ENCODE measurements around the gene LRP2. TPM values are rescaled to one million over a fixed set of nuclear protein-coding genes. Genes with fewer than 3 reads are reported as not detected.

The LRP2 gene
- total RNA-seq, 2 experiments from 2014 or later, result 0.25 to 0.62 TPM

GRCh38 chr2:169172914-169173313 lies 189.4 kb downstream of the LRP2 start:
- H3K27ac Mint-ChIP-seq, result no peak overlapping the region
- no peaks in the 10 kb centered on the region for H3K4me1 Mint-ChIP-seq (ENCODE audit: low read depth)
- no peak overlapping the region for H3K4me3 Mint-ChIP-seq
- peaks cover 25% of the 10 kb centered on the region for H3K27me3 Mint-ChIP-seq (ENCODE audit: low read depth)
- no peaks in the 10 kb centered on the region for H3K9me3 Mint-ChIP-seq
- intact Hi-C loops (cut with micrococcal nuclease), result no loop called here
- H3K36me3 Mint-ChIP-seq (ENCODE audit: low read depth), result no peaks in the 10 kb centered on the region
- CTCF ChIA-PET, result no interaction called here
- no peak for DNase-seq

- Mint-ChIP-seq H3K4me3 (no peak overlapping the region), H3K4me1 (ENCODE audit: low read depth) (no peaks in the 10 kb centered on the region), H3K27me3 (ENCODE audit: low read depth) (peaks cover 22% of the 10 kb centered on the region), H3K36me3 (ENCODE audit: low read depth) (no peaks in the 10 kb centered on the region), H3K27ac (no peak overlapping the region), H3K9me3 (no peaks in the 10 kb centered on the region)
- CTCF ChIA-PET, result no interaction called here
- intact Hi-C loops (cut with micrococcal nuclease), result no loop called here
- no peak for DNase-seq
Measured at GRCh38 chr2:169172151-169172735, 190.1 kb downstream of the LRP2 start.

- no peaks in the 10 kb centered on the region for H3K4me1 Mint-ChIP-seq (ENCODE audit: low read depth)
- no peak for DNase-seq
- no peaks in the 10 kb centered on the region for H3K36me3 Mint-ChIP-seq (ENCODE audit: low read depth)
- no peaks in the 10 kb centered on the region for H3K9me3 Mint-ChIP-seq
- H3K27ac Mint-ChIP-seq, result no peak overlapping the region
- H3K27me3 Mint-ChIP-seq (ENCODE audit: low read depth), result peaks cover 15% of the 10 kb centered on the region
- intact Hi-C loops (cut with micrococcal nuclease), result no loop called here
- CTCF ChIA-PET, result no interaction called here
- H3K4me3 Mint-ChIP-seq, result no peak overlapping the region
Measured at GRCh38 chr2:169165791-169166190, 196.5 kb downstream of the LRP2 start.

GRCh38 chr2:169164311-169164710 lies 198.0 kb downstream of the LRP2 start:
- no peak for DNase-seq
- Mint-ChIP-seq H3K27me3 (ENCODE audit: low read depth) (peaks cover 13% of the 10 kb centered on the region), H3K27ac (no peak overlapping the region), H3K9me3 (no peaks in the 10 kb centered on the region), H3K36me3 (ENCODE audit: low read depth) (no peaks in the 10 kb centered on the region), H3K4me1 (ENCODE audit: low read depth) (no peaks in the 10 kb centered on the region), H3K4me3 (no peak overlapping the region)
- intact Hi-C loops (cut with micrococcal nuclease), result no loop called here
- CTCF ChIA-PET, result no interaction called here

GRCh38 chr2:169162613-169163012 lies 199.7 kb downstream of the LRP2 start:
- peaks cover 13% of the 10 kb centered on the region for H3K27me3 Mint-ChIP-seq (ENCODE audit: low read depth)
- no peaks in the 10 kb centered on the region for H3K36me3 Mint-ChIP-seq (ENCODE audit: low read depth)
- no peak for DNase-seq
- CTCF ChIA-PET, result no interaction called here
- no peak overlapping the region for H3K27ac Mint-ChIP-seq
- intact Hi-C loops (cut with micrococcal nuclease), result no loop called here
- no peak overlapping the region for H3K4me3 Mint-ChIP-seq
- H3K4me1 Mint-ChIP-seq (ENCODE audit: low read depth), result no peaks in the 10 kb centered on the region
- H3K9me3 Mint-ChIP-seq, result no peaks in the 10 kb centered on the region

- no peak overlapping the region for H3K27ac Mint-ChIP-seq
- intact Hi-C loops (cut with micrococcal nuclease), result no loop called here
- H3K4me1 Mint-ChIP-seq (ENCODE audit: low read depth), result no peaks in the 10 kb centered on the region
- DNase-seq, result no peak
- CTCF ChIA-PET, result interaction anchor here (0.6 to 1.2 kb wide), 3 partner anchors 23 to 51 kb away, joined by 3 read pairs; no protein-coding TSS in a partner anchor
- H3K9me3 Mint-ChIP-seq, result no peaks in the 10 kb centered on the region
- no peaks in the 10 kb centered on the region for H3K36me3 Mint-ChIP-seq (ENCODE audit: low read depth)
- H3K27me3 Mint-ChIP-seq (ENCODE audit: low read depth), result peaks cover 13% of the 10 kb centered on the region
- H3K4me3 Mint-ChIP-seq, result no peak overlapping the region
Measured at GRCh38 chr2:169160926-169161481, 201.3 kb downstream of the LRP2 start.

- H3K4me1 Mint-ChIP-seq (ENCODE audit: low read depth), result no peaks in the 10 kb centered on the region
- H3K9me3 Mint-ChIP-seq, result peaks cover under 1% of the 10 kb centered on the region
- DNase-seq, result no peak
- no peak overlapping the region for H3K4me3 Mint-ChIP-seq
- CTCF ChIA-PET, result no interaction called here
- intact Hi-C loops (cut with micrococcal nuclease), result no loop called here
- no peak overlapping the region for H3K27ac Mint-ChIP-seq
- peaks cover 10% of the 10 kb centered on the region for H3K27me3 Mint-ChIP-seq (ENCODE audit: low read depth)
- no peaks in the 10 kb centered on the region for H3K36me3 Mint-ChIP-seq (ENCODE audit: low read depth)
Measured at GRCh38 chr2:169159686-169160085, 202.6 kb downstream of the LRP2 start.

- no peaks in the 10 kb centered on the region for H3K36me3 Mint-ChIP-seq (ENCODE audit: low read depth)
- intact Hi-C loops (cut with micrococcal nuclease), result no loop called here
- peaks cover 5% of the 10 kb centered on the region for H3K9me3 Mint-ChIP-seq
- DNase-seq, result no peak
- H3K27ac Mint-ChIP-seq, result no peak overlapping the region
- H3K4me3 Mint-ChIP-seq, result no peak overlapping the region
- peaks cover 10% of the 10 kb centered on the region for H3K27me3 Mint-ChIP-seq (ENCODE audit: low read depth)
- H3K4me1 Mint-ChIP-seq (ENCODE audit: low read depth), result no peaks in the 10 kb centered on the region
- CTCF ChIA-PET, result no interaction called here
Measured at GRCh38 chr2:169158874-169159273, 203.5 kb downstream of the LRP2 start.

- DNase-seq, result no peak
- H3K4me3 Mint-ChIP-seq, result no peak overlapping the region
- no peaks in the 10 kb centered on the region for H3K9me3 Mint-ChIP-seq
- CTCF ChIA-PET, result interaction anchor here (1.0 to 1.1 kb wide), 3 partner anchors 15 to 251 kb away, joined by 3 to 4 read pairs (median 3); no protein-coding TSS in a partner anchor
- H3K36me3 Mint-ChIP-seq (ENCODE audit: low read depth), result no peaks in the 10 kb centered on the region
- intact Hi-C loops (cut with micrococcal nuclease), result no loop called here
- H3K4me1 Mint-ChIP-seq (ENCODE audit: low read depth), result no peaks in the 10 kb centered on the region
- no peak overlapping the region for H3K27ac Mint-ChIP-seq
- no peaks in the 10 kb centered on the region for H3K27me3 Mint-ChIP-seq (ENCODE audit: low read depth)
Measured at GRCh38 chr2:169146220-169146619, 216.1 kb downstream of the LRP2 start.

- H3K9me3 Mint-ChIP-seq, result no peaks in the 10 kb centered on the region
- CTCF ChIA-PET, result interaction anchor here (0.6 to 6.9 kb wide), 4 partner anchors 12 to 203 kb away, joined by 4 to 122 read pairs (median 5); no protein-coding TSS in a partner anchor
- no peaks in the 10 kb centered on the region for H3K4me1 Mint-ChIP-seq (ENCODE audit: low read depth)
- no peak overlapping the region for H3K27ac Mint-ChIP-seq
- no peaks in the 10 kb centered on the region for H3K27me3 Mint-ChIP-seq (ENCODE audit: low read depth)
- H3K36me3 Mint-ChIP-seq (ENCODE audit: low read depth), result no peaks in the 10 kb centered on the region
- intact Hi-C loops (cut with micrococcal nuclease), result loop anchor here (5.0 kb wide), 1 partner anchor 253 kb away; no protein-coding TSS in a partner anchor
- no peak overlapping the region for H3K4me3 Mint-ChIP-seq
- no peak for DNase-seq
Measured at GRCh38 chr2:169143998-169144397, 218.3 kb downstream of the LRP2 start.

- CTCF ChIA-PET, result interaction anchor here (0.6 to 6.9 kb wide), 18 partner anchors 8 to 202 kb away, joined by 3 to 122 read pairs (median 4); no protein-coding TSS in a partner anchor
- peak; percentile 84 for DNase-seq
- H3K9me3 Mint-ChIP-seq, result no peaks in the 10 kb centered on the region
- no peak overlapping the region for H3K4me3 Mint-ChIP-seq
- no peak overlapping the region for H3K27ac Mint-ChIP-seq
- H3K36me3 Mint-ChIP-seq (ENCODE audit: low read depth), result no peaks in the 10 kb centered on the region
- H3K4me1 Mint-ChIP-seq (ENCODE audit: low read depth), result no peaks in the 10 kb centered on the region
- H3K27me3 Mint-ChIP-seq (ENCODE audit: low read depth), result no peaks in the 10 kb centered on the region
- intact Hi-C loops (cut with micrococcal nuclease), result loop anchor here (1.0 to 5.0 kb wide), 3 partner anchors 33 to 255 kb away; no protein-coding TSS in a partner anchor
Measured at GRCh38 chr2:169141713-169142352, 220.5 kb downstream of the LRP2 start.

- Mint-ChIP-seq H3K9me3 (no peaks in the 10 kb centered on the region), H3K4me3 (no peak overlapping the region), H3K27me3 (ENCODE audit: low read depth) (no peaks in the 10 kb centered on the region), H3K36me3 (ENCODE audit: low read depth) (no peaks in the 10 kb centered on the region), H3K27ac (no peak overlapping the region), H3K4me1 (ENCODE audit: low read depth) (no peaks in the 10 kb centered on the region)
- DNase-seq, result no peak
- CTCF ChIA-PET, result interaction anchor here (1.0 to 6.9 kb wide), 6 partner anchors 9 to 183 kb away, joined by 3 to 122 read pairs (median 26); no protein-coding TSS in a partner anchor
- intact Hi-C loops (cut with micrococcal nuclease), result loop anchor here (5.0 kb wide), 1 partner anchor 257 kb away; no protein-coding TSS in a partner anchor
Measured at GRCh38 chr2:169139993-169140767, 222.2 kb downstream of the LRP2 start.
